Ovary (tissue), 9 donors: ENCODE measurements around the gene TAAR8. TPM values are rescaled to one million over a fixed set of nuclear protein-coding genes. Genes with fewer than 3 reads are reported as not detected.
"Not testable (repeated sequence)": the region's sequence is repeated elsewhere in the genome, so short reads cannot be mapped to it uniquely, and the experiment has no call there.

Experiments
- DNase-seq, 5 donors: peaks; one replicate each; pipeline ENCODE4 v3.0.0-alpha.2; 2019 to 2020
- H3K27ac ChIP-seq, 2 donors: fragments of 200-600 bp; one replicate each; pipeline versions ENCODE4 v1.5.1 to v1.8.0; 2019 to 2022
- H3K27me3 ChIP-seq: fragments of 200-600 bp; one replicate; pipeline ENCODE4 v1.8.0; 2022
- H3K36me3 ChIP-seq: fragments of 200-600 bp; sonication (generic); one replicate; pipeline ENCODE4 v1.5.1; 2019
- H3K4me1 ChIP-seq: one replicate; pipeline ENCODE4 v1.8.1; 2013; ENCODE audit warnings: mild to moderate bottlenecking, moderate library complexity; ENCODE audit not compliant: insufficient read depth
- H3K4me3 ChIP-seq: fragments of 200-600 bp; sonication (generic); one replicate; pipeline ENCODE4 v1.5.1; 2017
- H3K9me3 ChIP-seq, 2 donors: fragments of 200-600 bp in 1 of 2; sonication (generic) in 1 of 2; one replicate each; pipeline versions ENCODE4 v1.5.1 to v1.8.1; 2013 to 2019; ENCODE audit warnings: mild to moderate bottlenecking in 1 of 2, moderate library complexity in 1 of 2
- EP300 ChIP-seq: sonication (generic); formaldehyde crosslinking; IDR thresholded peaks from one replicate; pipeline ENCODE4 v1.6.1; 2017; ENCODE audit warnings: antibody characterized with exemption
- POLR2A ChIP-seq: fragments of 450-650 bp; IDR thresholded peaks from one replicate; pipeline ENCODE4 v1.6.1; 2017; ENCODE audit warnings: antibody characterized with exemption, mild to moderate bottlenecking, moderate library complexity
- WGBS, 3 donors: extraction: QIAGEN DNeasy Blood & Tissue Kit in 1 of 3; methylation state at CpG; one replicate each; pipeline versions ENCODE4 v1.1.5 to v1.1.7; 2013 to 2017; 5-methylcytosine and 5-hydroxymethylcytosine counted together
- intact Hi-C, 4 donors: fragments of 100-400 bp; cut with DNase I; formaldehyde crosslinking; loops; one replicate each; pipeline versions ENCODE4 v1.11.0 to v1.15.1; 2022 to 2023
- polyA plus RNA-seq, 2 donors: library from polyadenylated mRNA; stranded (reverse); fragments of 200-250 nt in 1 of 2; fragments of 350-450 nt in 1 of 2; fragmentation: Illumina TruSeq in 1 of 2; extraction: RNeasy Lipid Tissue Mini Kit (QIAGEN cat#74804) in 1 of 2; gene quantifications; one replicate each; pipeline ENCODE4 v1.2.3, GENCODE V29; 2013 to 2014
- total RNA-seq, 7 donors: library from RNA; depleted of rRNA in 2 of 7; stranded (reverse); fragments of >200 nt in 2 of 7; fragmentation: NEBNext Ultra II Directional in 3 of 7; extraction: Animal tissue kit (Norgen Biotek cat#: 25700) in 3 of 7; gene quantifications; one replicate each; pipeline versions ENCODE4 v1.1.0 to v1.2.4, GENCODE V29; 2016 to 2023
- TF ChIP-seq, protein P1 (sequence below), 3 donors: fragments of 450-650 bp in 2 of 3; fragments of 200-600 bp in 1 of 3; IDR thresholded peaks; one replicate each; pipeline versions ENCODE4 v1.5.1 to v1.8.0; 2016 to 2022; ENCODE audit warnings: antibody characterized with exemption in 3 of 3, mild to moderate bottlenecking in 1 of 3
- donor health status: DM: no; HTN: no; CAD: no; lungs with moderate emphysema.
- donor health status: DM: no; HTN: no; CAD: no.
- donor health status: Bipolar disorder and iron deficiency.
- donor health status: DM: yes; HTN: yes; CAD: no.
- donor health status: DM: no; HTN: no; CAD: no.
- donor health status: DM: yes; HTN: yes; CAD: no.

The TAAR8 gene
- total and polyA plus RNA-seq, 9 donors, result not detected

DNA sequence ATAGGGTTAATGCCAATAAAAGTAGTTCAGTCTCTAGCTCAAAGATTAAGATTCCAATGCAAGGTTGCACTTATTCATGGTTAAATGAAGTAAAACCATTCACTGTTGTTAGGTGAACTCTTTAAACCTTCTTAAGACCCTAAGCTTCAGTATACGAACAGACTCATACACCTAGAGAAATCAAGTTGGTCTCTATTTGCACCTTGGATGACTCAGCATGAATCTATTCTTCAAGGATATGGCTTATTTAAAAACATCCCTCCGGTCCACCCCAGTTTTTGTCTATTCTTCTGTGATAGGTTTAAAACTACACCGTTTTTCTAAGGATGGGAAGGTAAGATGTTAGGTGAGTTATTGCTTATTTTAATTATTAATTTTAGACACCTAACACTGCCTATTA lies 15.3 kb upstream of the TAAR8 start:
- no peak for TF ChIP-seq POLR2A
- 88 to 94% (median 90%) methylated on average over 3 of the region's 3 CpGs for WGBS, 3 donors
- no peak overlapping the region for H3K27ac ChIP-seq
- no peaks in the 10 kb centered on the region for H3K27me3 ChIP-seq
- DNase-seq, result no peak
- intact Hi-C loops, result no loop called here
- H3K4me3 ChIP-seq, result no peak overlapping the region
- no peaks in the 10 kb centered on the region for H3K36me3 ChIP-seq
- no peaks in the 10 kb centered on the region for H3K9me3 ChIP-seq
- no peaks in the 10 kb centered on the region for H3K4me1 ChIP-seq

DNA sequence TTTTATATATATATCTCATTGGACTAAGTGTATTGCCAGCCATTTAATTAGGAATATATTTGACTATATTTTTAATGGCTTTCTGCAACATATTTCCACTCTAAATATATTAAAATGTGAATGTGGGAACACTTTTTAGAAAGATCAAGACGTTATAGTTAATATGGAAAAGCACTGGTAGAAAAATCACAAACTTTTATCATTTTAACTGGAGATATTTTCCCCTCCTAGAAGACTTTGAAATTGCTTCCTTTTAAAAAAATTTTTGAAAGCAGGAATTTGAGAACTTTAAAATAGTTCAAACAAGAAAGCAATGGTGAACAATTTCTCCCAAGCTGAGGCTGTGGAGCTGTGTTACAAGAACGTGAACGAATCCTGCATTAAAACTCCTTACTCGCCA lies 14.5 kb upstream of the TAAR8 start, which contains the start of gene TAAR9:
Gene TAAR9, plus strand, starts transcription at position 301 of the 400 bp plus-strand sequence. Its CDS starts 13 bp downstream, at position 314.
- Histone ChIP-seq H3K4me3 (no peak within 1 kb of the TSS), H3K4me1 (no peaks in the 10 kb centered on the region), H3K9me3 (no peaks in the 10 kb centered on the region), H3K27me3 (no peaks in the 10 kb centered on the region), H3K27ac (no peak within 1 kb of the TSS), H3K36me3 (no peaks in the 10 kb centered on the region)
- no peak for TF ChIP-seq EP300
- WGBS, 3 donors, result 77 to 81% (median 79%) methylated on average over 4 of the region's 4 CpGs
- DNase-seq, result no peak
- intact Hi-C loops, result no loop called here

DNA sequence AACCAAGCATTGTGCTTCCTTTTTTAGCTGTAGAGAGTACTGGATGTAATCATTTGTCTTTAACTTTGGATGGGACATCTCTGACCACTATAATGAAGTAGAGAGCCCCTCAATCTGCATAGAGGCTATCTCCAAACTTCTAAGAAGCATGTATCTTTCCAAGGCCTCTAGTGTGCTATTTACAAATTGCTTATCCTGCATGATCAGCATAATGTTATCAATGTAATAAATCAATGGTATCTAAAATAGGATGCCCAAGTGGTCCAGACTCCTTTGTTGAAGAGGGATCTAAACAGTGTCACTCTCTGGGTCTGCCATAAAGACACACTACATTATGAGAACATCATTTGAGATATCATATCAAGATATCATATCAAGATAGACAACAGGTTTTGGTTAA lies 7.6 kb upstream of the TAAR8 start:
- no peaks in the 10 kb centered on the region for H3K9me3 ChIP-seq
- DNase-seq, result no peak
- H3K4me3 ChIP-seq, result no peak overlapping the region
- TF ChIP-seq POLR2A (no peak), EP300 (no peak)
- TF ChIP-seq, protein P1, sequence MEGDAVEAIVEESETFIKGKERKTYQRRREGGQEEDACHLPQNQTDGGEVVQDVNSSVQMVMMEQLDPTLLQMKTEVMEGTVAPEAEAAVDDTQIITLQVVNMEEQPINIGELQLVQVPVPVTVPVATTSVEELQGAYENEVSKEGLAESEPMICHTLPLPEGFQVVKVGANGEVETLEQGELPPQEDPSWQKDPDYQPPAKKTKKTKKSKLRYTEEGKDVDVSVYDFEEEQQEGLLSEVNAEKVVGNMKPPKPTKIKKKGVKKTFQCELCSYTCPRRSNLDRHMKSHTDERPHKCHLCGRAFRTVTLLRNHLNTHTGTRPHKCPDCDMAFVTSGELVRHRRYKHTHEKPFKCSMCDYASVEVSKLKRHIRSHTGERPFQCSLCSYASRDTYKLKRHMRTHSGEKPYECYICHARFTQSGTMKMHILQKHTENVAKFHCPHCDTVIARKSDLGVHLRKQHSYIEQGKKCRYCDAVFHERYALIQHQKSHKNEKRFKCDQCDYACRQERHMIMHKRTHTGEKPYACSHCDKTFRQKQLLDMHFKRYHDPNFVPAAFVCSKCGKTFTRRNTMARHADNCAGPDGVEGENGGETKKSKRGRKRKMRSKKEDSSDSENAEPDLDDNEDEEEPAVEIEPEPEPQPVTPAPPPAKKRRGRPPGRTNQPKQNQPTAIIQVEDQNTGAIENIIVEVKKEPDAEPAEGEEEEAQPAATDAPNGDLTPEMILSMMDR (IDR thresholded peaks at IDR 0.05), result no peak
- H3K36me3 ChIP-seq, result no peaks in the 10 kb centered on the region
- H3K4me1 ChIP-seq, result no peaks in the 10 kb centered on the region
- no peaks in the 10 kb centered on the region for H3K27me3 ChIP-seq
- intact Hi-C loops, result no loop called here
- H3K27ac ChIP-seq, result no peak overlapping the region

DNA sequence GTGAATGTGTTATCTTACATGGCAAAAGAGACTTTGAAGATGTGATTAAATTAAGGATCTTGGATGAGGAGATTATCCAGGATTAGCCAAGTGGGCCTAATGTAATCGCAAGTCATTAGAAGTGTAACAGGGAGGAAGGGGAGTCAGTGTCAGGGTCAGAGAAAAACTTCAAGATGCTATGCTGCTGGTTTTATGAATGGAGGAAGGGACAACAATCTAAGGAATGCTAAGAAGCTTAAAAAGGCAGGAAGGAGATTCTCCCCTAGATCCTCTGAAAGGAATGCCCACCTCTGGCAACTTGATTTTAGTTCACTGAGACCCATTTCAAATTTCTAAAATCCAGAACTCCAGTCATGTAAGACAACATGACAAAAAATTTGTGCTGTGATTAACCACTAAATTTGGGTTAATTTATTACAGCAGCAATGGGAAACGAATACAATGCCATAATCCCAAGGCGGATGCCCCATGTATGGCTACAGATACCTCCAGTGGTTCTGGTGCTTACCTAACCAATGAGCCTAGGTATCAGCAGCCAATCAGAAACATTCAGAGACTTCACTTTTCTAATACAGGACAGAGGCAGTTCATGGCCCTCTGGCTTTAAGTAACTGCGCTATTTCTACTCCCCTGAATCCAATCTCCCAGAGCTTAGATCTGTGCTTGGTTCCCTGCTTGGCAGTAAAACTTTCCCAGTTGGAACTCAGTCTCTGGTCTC lies 3.6 kb upstream of the TAAR8 start:
- WGBS, 3 donors, result 77 to 82% (median 80%) methylated on average over 4 of the region's 4 CpGs
- no peak for DNase-seq
- Histone ChIP-seq H3K9me3 (no peaks in the 10 kb centered on the region), H3K36me3 (no peaks in the 10 kb centered on the region), H3K4me3 (no peak overlapping the region), H3K4me1 (no peaks in the 10 kb centered on the region), H3K27me3 (no peaks in the 10 kb centered on the region), H3K27ac (no peak overlapping the region)
- intact Hi-C loops, result no loop called here
- TF ChIP-seq EP300 (no peak), POLR2A (no peak)
- TF ChIP-seq, protein P1 (IDR thresholded peaks at IDR 0.05), result no peak

DNA sequence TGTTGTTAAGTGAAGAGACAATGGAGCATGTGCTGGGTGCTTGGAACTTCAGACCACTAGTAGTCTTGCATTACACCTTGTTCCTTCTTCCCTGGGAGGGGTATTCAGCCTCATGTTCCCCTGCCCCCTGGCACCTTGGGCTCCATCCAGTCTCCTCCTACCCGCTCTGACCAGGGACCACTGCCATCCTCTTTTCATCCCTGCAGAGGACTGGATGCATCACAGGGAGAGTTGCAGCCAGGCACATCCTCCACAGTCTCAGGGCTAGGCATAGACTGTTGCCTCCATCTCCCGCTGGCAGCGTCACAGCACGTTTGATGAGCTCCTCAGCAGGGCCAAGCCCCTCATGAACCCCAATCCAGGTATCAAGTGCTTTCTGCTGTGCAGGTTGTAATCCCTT lies 1.3 kb upstream of the TAAR8 start:
- no peak for DNase-seq
- TF ChIP-seq, protein P1 (IDR thresholded peaks at IDR 0.05), result no peak
- TF ChIP-seq EP300 (no peak), POLR2A (no peak)
- 86 to 93% (median 90%) methylated on average over 4 of the region's 4 CpGs for WGBS, 3 donors
- Histone ChIP-seq H3K36me3 (no peaks in the 10 kb centered on the region), H3K4me1 (no peaks in the 10 kb centered on the region), H3K9me3 (no peaks in the 10 kb centered on the region), H3K27me3 (no peaks in the 10 kb centered on the region), H3K27ac (no peak overlapping the region), H3K4me3 (no peak overlapping the region)
- intact Hi-C loops, result no loop called here

DNA sequence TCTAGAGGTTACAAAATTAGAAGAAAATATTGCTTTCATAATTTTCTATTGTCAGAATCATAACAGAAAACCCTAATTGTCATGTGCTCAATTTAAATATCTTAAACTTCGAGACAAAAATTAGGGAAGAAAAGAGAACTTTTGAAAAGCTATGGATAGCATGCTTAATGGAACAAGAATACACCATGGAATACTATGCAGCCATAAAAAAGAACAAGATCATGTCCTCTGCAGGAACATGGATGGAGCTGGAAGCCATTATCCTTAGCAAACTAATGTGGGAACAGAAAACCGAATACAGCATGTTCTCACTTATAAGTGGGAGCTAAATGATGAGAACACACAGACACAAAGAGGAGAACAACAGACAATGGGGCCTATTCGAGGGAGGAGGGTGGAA lies 7.6 kb downstream of the TAAR8 start:
- H3K27me3 ChIP-seq, H3K9me3 ChIP-seq, DNase-seq, H3K4me3 ChIP-seq, H3K36me3 ChIP-seq, intact Hi-C loops, H3K4me1 ChIP-seq, H3K27ac ChIP-seq: not testable (repeated sequence)
- WGBS, 3 donors, result 70 to 81% (median 74%) methylated on average over 3 of the region's 3 CpGs
